Smooth muscle cell (in vitro differentiated cells): ENCODE results near the gene PKP1. TPM values are rescaled to one million over a fixed set of nuclear protein-coding genes. Genes with fewer than 3 reads are reported as not detected.

Source experiments
- DNase-seq: peaks from one replicate; lab custom pipeline; 2025; ENCODE audit not compliant: unreplicated experiment; lab: John Stamatoyannopoulos, UW
- H2AFZ ChIP-seq: fragments of 200-600 bp; sonication (generic); 2 replicates; pipeline ENCODE4 v1.6.0; 2016; ENCODE audit warnings: antibody characterized with exemption, low read depth, mild to moderate bottlenecking
- H3F3A ChIP-seq: fragments of 200-600 bp; sonication (generic); 2 replicates; pipeline ENCODE4 v1.6.0; 2017; ENCODE audit warnings: antibody characterized with exemption, low read depth
- H3K27ac ChIP-seq: fragments of 200-600 bp; sonication (generic); 2 replicates; pipeline ENCODE4 v1.5.1; 2016; ENCODE audit warnings: low read depth, mild to moderate bottlenecking
- H3K27me3 ChIP-seq: fragments of 200-600 bp; sonication (generic); 2 replicates; pipeline ENCODE4 v1.6.1; 2016; ENCODE audit warnings: low read depth, mild to moderate bottlenecking
- H3K36me3 ChIP-seq: fragments of 200-600 bp; sonication (generic); 2 replicates; pipeline ENCODE4 v1.5.1; 2016; ENCODE audit warnings: low read depth
- H3K4me1 ChIP-seq: fragments of 200-600 bp; sonication (generic); 2 replicates; pipeline ENCODE4 v1.5.1; 2016; ENCODE audit warnings: low read depth
- H3K4me2 ChIP-seq: fragments of 200-600 bp; sonication (generic); 2 replicates; pipeline ENCODE4 v1.6.0; 2016; ENCODE audit warnings: mild to moderate bottlenecking
- H3K4me3 ChIP-seq: fragments of 200-600 bp; sonication (generic); 2 replicates; pipeline ENCODE4 v1.5.1; 2016; ENCODE audit warnings: mild to moderate bottlenecking
- H3K79me2 ChIP-seq: fragments of 200-600 bp; sonication (generic); 2 replicates; pipeline ENCODE4 v1.6.0; 2016; ENCODE audit warnings: low read depth, mild to moderate bottlenecking
- H3K9ac ChIP-seq: fragments of 200-600 bp; sonication (generic); 2 replicates; pipeline ENCODE4 v1.6.0; 2016; ENCODE audit warnings: low read depth
- H3K9me3 ChIP-seq: fragments of 200-600 bp; sonication (generic); replicated peaks from 2 replicates; pipeline ENCODE4 v1.5.1; 2016; ENCODE audit warnings: low read depth
- H4K20me1 ChIP-seq: fragments of 200-600 bp; sonication (generic); 2 replicates; pipeline ENCODE4 v1.6.0; 2016; ENCODE audit warnings: low read depth
- CTCF ChIP-seq: fragments of 200-600 bp; sonication (generic); IDR thresholded peaks from 2 replicates; pipeline ENCODE4 v1.5.1; 2017; ENCODE audit warnings: borderline replicate concordance, mild to moderate bottlenecking, antibody characterized with exemption; ENCODE audit not compliant: insufficient read depth, poor library complexity, severe bottlenecking
- WGBS: methylation state at CpG from one replicate; pipeline ENCODE4 v1.1.7; 2016; ENCODE audit warnings: low lambda C conversion rate; 5-methylcytosine and 5-hydroxymethylcytosine counted together
- polyA plus RNA-seq: library from polyadenylated mRNA; unstranded; fragments of >200 nt; fragmentation: Nextera tagmentation; extraction: Ambion mirVana; gene quantifications from 2 replicates; pipeline ENCODE4 v1.2.1, GENCODE V29; 2016
- total RNA-seq: library from RNA; depleted of rRNA; stranded (reverse); fragments of >200 nt; gene quantifications from 2 replicates; pipeline ENCODE4 v1.2.3, GENCODE V29; 2014

PKP1 gene
- total and polyA plus RNA-seq, 2 experiments from 2014 or later: 26.9 to 52.5 TPM

GRCh38 chr1:201286445-201286844, 3.1 kb downstream of the PKP1 start:
- Histone ChIP-seq H3K27ac (peak overlapping the region; percentile 18), H3K4me2 (peak overlapping the region; percentile 80), H3K79me2 (peaks cover 42% of the 10 kb centered on the region), H3K4me3 (no peak overlapping the region), H2AFZ (no peak overlapping the region), H3K9ac (peak overlapping the region; percentile 0), H3F3A (peaks cover 4% of the 10 kb centered on the region), H3K9me3 (no peaks in the 10 kb centered on the region), H3K4me1 (peaks cover 19% of the 10 kb centered on the region), H3K27me3 (no peaks in the 10 kb centered on the region), H3K36me3 (no peaks in the 10 kb centered on the region), H4K20me1 (no peaks in the 10 kb centered on the region)
- 91% methylated on average over 1 of the region's 1 CpG for WGBS
- TF ChIP-seq CTCF: no peak
- no peak for DNase-seq

- no peak overlapping the region for H3K9ac ChIP-seq
- 91% methylated on average over 6 of the region's 6 CpGs for WGBS
- TF ChIP-seq CTCF: no peak
- no peak overlapping the region for H2AFZ ChIP-seq
- no peaks in the 10 kb centered on the region for H3K36me3 ChIP-seq
- H4K20me1 ChIP-seq: no peaks in the 10 kb centered on the region
- peaks cover 17% of the 10 kb centered on the region for H3K4me1 ChIP-seq
- H3F3A ChIP-seq: peaks cover 4% of the 10 kb centered on the region
- DNase-seq: no peak
- H3K4me3 ChIP-seq: no peak overlapping the region
- no peaks in the 10 kb centered on the region for H3K9me3 ChIP-seq
- no peak overlapping the region for H3K4me2 ChIP-seq
- peaks cover 48% of the 10 kb centered on the region for H3K79me2 ChIP-seq
- H3K27me3 ChIP-seq: no peaks in the 10 kb centered on the region
- H3K27ac ChIP-seq: peak overlapping the region; percentile 50
These were observed 4.7 kb downstream of the PKP1 start for GRCh38 chr1:201288007-201288406.

GRCh38 chr1:201288765-201289164, 5.5 kb downstream of the PKP1 start:
- Histone ChIP-seq H3K79me2 (peaks cover 51% of the 10 kb centered on the region), H3K9me3 (no peaks in the 10 kb centered on the region), H3K4me1 (peaks cover 16% of the 10 kb centered on the region), H3K27ac (peak overlapping the region; percentile 50), H3K9ac (no peak overlapping the region), H3F3A (peaks cover 4% of the 10 kb centered on the region), H3K27me3 (no peaks in the 10 kb centered on the region), H4K20me1 (no peaks in the 10 kb centered on the region), H3K4me3 (no peak overlapping the region), H3K4me2 (peak overlapping the region; percentile 40), H3K36me3 (no peaks in the 10 kb centered on the region), H2AFZ (no peak overlapping the region)
- 46% methylated on average over 7 of the region's 7 CpGs for WGBS
- no peak for TF ChIP-seq CTCF
- no peak for DNase-seq

GRCh38 chr1:201290551-201290950, 7.2 kb downstream of the PKP1 start:
- DNase-seq: no peak
- Histone ChIP-seq H3K27me3 (no peaks in the 10 kb centered on the region), H2AFZ (no peak overlapping the region), H3K4me3 (no peak overlapping the region), H3K79me2 (peaks cover 34% of the 10 kb centered on the region), H3K9me3 (no peaks in the 10 kb centered on the region), H3K4me2 (peak overlapping the region; percentile 40), H3K36me3 (no peaks in the 10 kb centered on the region), H3F3A (peaks cover 16% of the 10 kb centered on the region), H4K20me1 (no peaks in the 10 kb centered on the region), H3K4me1 (peaks cover 29% of the 10 kb centered on the region), H3K27ac (no peak overlapping the region), H3K9ac (no peak overlapping the region)
- 80% methylated on average over 7 of the region's 7 CpGs for WGBS
- TF ChIP-seq CTCF: no peak
